ENCODE results near the gene ALDH1A2.

ALDH1A2 gene

GRCh38 chr15:57931570-57931969, 133.9 kb downstream of the ALDH1A2 start:
- no peak for DNase-seq

DNA sequence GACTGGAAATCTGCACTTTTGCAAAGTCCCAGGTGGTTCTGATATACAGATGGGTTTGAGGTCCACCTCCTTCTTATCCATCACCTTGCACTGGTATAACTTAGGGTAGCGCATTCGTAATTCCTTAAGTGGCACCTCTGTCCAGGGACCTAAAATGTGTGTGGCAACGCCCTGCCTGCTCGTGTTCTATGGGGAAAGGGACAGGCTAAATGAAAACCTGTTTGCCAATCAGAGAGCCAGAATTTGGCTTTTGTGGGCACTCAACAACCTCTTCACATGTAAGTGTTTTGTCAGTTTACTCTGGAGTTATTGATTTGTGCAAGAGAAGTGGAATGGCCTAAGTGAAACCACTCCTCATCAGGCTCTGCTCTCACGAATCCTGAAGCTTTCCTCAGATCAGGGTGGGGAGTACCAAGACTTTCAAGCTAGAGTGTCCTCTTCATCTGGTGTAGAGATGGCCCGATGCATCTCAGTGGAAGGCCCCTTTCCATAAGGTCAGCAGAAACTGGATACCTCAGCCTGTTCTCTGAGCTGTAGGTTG, 138.3 kb downstream of the ALDH1A2 start:
- no peak for DNase-seq

GRCh38 chr15:57925650-57926049, 139.9 kb downstream of the ALDH1A2 start:
- no peak for DNase-seq

GRCh38 chr15:57924598-57924997, 140.9 kb downstream of the ALDH1A2 start:
- no peak for DNase-seq

- no peak for DNase-seq
Observed at GRCh38 chr15:57923750-57924149, 141.8 kb downstream of the ALDH1A2 start.

DNA sequence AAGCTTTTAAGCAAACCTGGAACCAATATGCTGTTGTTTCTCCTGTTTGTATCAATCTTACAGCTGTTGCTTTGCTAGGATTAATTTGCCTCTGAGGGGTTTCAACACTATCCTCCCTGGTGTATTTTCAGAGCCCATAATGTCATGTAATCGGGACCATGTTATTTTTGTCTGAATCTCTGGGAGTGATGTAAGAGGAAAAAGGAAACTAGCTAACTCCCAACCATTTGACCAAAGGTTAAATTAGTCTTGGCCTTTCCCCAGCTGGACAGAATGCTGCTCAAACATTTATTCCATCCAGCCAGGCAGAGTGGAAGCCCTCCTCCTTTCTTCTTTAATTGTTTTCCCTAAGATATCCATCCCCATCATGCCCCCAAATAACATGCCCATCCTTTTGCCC, 142.2 kb downstream of the ALDH1A2 start:
- no peak for DNase-seq

- no peak for DNase-seq
Observed at GRCh38 chr15:57922776-57923175, 142.7 kb downstream of the ALDH1A2 start.

DNA sequence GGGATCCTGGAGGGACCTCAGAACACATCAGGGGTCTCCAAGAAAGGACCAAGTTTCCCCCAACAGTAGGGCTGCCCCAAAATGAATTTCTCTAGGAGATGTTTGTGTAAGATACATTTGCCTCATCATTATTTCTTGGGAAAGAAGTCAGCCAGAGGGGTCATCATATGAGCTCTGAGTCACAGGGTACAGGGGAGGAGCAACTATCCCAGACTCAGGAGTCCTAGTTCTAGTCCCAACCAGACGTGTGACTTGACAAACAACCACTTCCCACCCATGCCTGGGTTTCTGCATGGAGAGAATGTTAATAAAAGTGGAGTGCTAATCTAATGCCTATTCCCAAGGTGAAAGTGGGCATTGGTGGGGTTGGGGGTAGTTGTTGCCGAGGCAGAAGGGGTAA, 144.1 kb downstream of the ALDH1A2 start:
- DNase-seq: no peak

- no peak for DNase-seq
Observed at GRCh38 chr15:57920911-57921310, 144.6 kb downstream of the ALDH1A2 start.

DNA sequence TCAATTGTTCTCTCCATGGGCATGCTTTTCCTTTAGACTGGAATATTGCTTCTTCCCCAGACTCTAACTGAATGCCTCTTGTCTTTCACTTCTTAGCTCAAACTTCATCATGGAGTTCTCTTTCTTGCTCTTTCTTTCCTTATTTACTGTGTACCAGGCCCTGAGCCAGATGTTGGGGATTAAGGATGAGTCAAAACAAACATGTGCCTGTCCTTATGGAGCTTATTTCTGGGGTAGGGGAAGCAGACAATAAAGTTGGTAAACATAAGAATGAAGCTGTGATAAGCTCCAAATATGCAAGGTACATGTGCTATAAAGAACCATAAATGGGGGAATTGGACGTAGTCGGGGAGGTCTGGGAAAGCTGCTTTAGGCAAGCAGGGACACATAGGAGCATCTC, 145.8 kb downstream of the ALDH1A2 start:
- no peak for DNase-seq

DNA sequence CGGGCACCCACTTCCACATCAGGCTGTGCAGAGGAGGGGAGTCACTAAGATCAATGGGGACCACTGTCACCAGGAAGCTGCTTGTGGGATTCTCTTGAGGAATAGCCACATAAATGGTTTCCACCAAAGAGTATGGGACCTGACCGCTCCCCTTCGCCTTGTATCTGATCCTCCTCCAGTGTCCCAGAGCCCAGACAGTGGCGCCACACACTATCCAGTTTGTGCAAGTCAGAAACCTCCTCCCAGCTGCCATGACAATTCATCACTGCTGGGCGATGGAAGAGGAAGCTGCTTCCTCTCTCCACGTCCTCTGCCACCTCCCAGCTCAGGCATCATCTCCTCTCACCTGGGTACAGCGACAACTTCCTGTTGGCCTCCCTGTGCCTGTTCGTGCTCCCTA, 147.5 kb downstream of the ALDH1A2 start:
- DNase-seq: no peak

DNA sequence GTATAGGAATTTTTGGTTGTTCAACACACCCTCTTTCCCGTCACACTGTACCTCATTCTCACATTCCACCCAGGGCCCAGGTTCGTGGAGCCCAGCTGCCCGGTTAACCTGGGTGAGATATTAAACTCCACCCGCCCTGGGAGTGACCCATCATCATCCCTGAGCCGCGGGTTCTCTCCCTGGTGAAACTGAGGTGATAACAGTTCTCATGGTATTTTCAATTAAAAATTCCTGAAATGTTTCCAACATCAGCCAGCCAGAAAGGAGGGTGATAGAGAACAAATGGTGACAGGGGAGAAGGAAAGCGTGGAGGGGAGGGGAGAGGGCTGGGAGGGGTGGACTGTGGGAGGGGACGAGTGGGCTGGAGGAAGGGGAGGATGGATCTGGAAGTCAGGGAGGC, 148.8 kb downstream of the ALDH1A2 start:
- no peak for DNase-seq

DNA sequence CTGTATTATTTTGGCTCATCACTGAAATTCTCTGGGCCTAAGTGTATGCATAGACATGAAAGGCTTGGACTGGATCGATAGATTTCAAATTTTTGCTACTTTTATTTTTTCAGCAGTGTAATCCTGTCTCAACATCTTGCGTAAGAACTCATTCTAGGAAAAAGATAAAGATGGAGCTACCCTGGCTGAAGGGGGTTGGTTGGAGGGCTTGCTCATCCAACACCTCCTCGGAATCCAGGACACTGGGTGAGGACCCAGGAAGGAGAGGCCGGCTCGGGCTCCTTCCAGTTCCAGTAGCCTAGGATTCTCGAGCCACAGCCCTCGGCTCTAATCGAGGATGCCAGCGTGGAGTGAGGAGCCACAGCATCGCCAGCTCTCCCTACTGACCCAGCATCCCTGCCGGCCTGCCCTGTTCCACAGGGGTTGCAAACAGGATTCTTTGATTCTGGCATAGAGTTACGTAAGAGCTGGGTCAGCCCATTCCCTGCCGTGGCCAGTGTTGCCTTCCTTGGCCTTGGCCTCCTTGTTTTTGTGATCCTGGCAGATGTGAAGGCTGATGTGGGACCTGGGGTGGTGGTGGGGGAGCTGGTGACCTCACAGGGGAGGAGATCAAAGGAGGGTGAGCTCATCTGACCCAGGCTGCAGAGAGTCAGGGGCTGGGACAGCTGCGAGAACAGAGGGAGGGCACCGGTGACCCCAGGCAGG, 149.5 kb downstream of the ALDH1A2 start:
- DNase-seq: no peak

DNA sequence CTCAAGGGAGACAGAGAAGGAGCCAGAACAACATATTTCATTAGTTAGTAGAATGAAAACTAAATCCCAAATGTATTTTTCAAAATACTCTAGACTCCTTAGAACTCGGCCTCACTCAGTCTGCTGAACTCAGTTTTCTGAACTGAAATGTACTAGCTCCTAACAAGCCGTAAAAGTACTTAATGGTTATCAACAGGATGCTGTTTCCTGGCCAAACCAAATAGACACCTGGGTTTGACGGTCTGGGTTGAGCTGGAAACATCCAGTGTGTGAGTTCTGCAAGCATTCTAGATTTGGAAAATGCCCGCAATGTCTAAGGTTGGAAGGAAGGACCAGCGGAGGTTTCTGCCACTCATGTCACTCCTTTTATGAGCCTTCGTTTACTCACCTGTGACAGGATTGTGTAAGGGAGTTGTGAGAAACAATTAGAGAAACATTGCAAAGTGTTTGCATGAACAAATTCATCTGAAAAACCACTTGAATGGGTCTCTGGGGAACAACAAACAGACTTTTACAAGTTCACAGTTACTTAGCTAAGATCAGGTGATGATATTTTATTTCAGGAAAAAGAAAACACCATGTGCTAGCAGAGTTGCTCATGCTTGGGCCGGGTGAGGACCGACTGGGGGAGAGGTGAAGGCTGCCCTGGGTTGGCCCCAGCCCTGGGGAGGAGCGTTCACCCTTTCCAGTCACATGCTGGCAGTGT, 151.0 kb downstream of the ALDH1A2 start:
- no peak for DNase-seq

GRCh38 chr15:57911247-57911646, 154.3 kb downstream of the ALDH1A2 start:
- no peak for DNase-seq

- DNase-seq: no peak
Observed at GRCh38 chr15:57910672-57911071, 154.8 kb downstream of the ALDH1A2 start.

GRCh38 chr15:57909388-57909787, 156.1 kb downstream of the ALDH1A2 start:
- DNase-seq: no peak

DNA sequence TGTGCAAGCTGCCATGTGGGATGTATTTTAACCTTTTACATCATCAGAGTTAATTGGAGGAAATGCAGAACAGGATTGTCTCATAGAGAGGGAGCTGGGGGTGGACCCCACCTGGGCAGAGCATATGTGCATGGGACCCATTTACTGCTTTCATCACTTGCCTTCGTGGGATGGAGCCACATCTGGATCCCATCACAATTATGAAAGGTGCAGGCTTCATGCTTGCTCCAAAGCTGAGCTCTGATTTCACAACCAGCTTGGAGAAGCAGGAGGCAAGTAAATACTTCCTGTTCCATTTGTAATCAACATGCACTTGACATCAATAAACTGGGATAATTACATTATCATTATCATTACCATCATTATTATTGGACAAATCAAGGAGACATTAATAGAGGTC, 161.9 kb downstream of the ALDH1A2 start:
- no peak for DNase-seq
